HUES6 (cell line): ENCODE measurements around the gene PPP1R12B.
"Not testable (repeated sequence)": the region's sequence is repeated elsewhere in the genome, so short reads cannot be mapped to it uniquely, and the experiment has no call there.

Experiments
- H3K27ac ChIP-seq: 2 replicates; pipeline ENCODE4 v1.7.0; 2013; ENCODE audit warnings: low read depth, mild to moderate bottlenecking, low read length, inconsistent platforms
- H3K27me3 ChIP-seq: 2 replicates; pipeline ENCODE4 v1.6.1; 2013; ENCODE audit warnings: low read length; ENCODE audit not compliant: control insufficient read depth, insufficient read depth
- H3K36me3 ChIP-seq: 2 replicates; pipeline ENCODE4 v1.6.1; 2013; ENCODE audit warnings: low read length; ENCODE audit not compliant: control insufficient read depth, insufficient read depth
- H3K4me1 ChIP-seq: 2 replicates; pipeline ENCODE4 v1.6.1; 2013; ENCODE audit warnings: low read length; ENCODE audit not compliant: control insufficient read depth, insufficient read depth
- H3K4me3 ChIP-seq: 2 replicates; pipeline ENCODE4 v1.5.1; 2013; ENCODE audit warnings: low read depth, low read length
- H3K9ac ChIP-seq: one replicate; pipeline ENCODE4 v1.6.1; 2013; ENCODE audit warnings: mild to moderate bottlenecking, low read length
- H3K9me3 ChIP-seq: 2 replicates; pipeline ENCODE4 v1.6.1; 2013; ENCODE audit warnings: low read depth, low read length; ENCODE audit not compliant: control insufficient read depth, insufficient read depth

The PPP1R12B gene

DNA sequence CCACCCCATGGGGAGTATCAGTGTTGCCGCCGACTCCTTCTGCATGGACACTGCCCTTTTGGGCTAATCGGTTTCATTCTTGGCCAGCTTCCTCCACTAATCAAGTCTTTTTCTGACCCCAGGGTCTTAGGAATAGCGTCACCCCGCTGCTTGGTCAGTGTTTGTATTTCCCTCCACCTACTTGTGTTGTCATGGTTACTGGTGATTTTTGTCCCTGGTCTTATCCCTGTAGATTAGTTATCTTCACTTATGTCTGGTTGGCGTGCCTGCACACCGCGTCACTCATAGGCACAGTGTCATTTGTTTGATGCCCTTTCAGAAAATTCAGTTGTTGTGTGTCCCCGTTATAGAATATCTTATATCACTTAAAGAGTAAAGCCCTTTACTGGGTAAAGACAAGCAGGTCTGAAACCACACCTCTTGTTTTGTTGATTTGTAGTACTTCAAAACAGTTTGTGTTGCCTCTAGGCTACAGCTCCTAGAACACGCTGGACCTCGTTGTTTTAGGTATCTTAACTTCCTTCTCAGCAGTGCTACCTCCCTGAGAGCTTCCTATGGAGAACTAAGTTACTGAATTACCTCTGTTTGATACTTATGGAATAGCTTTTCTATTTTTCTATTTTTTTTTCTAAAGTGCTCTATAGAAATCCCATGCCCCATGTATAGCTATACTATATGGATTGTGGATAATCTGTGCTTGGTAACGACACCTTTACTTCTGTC lies 868 bp downstream of the PPP1R12B start:
- Histone ChIP-seq H3K4me3 (peak overlapping the region; percentile 94), H3K36me3 (no peaks in the 10 kb centered on the region), H3K9me3 (no peaks in the 10 kb centered on the region), H3K4me1 (peaks cover 12% of the 10 kb centered on the region; the same call in 1 of the 2 replicates), H3K27ac (peak overlapping the region; percentile 49; the same call in 1 of the 2 replicates), H3K27me3 (no peaks in the 10 kb centered on the region), H3K9ac (peak overlapping the region; percentile 85)

GRCh38 chr1:202351725-202352124 lies 3.2 kb downstream of the PPP1R12B start:
- no peaks in the 10 kb centered on the region for H3K36me3 ChIP-seq
- no peak overlapping the region for H3K9ac ChIP-seq
- peaks cover 12% of the 10 kb centered on the region; the same call in 1 of the 2 replicates for H3K4me1 ChIP-seq
- no peak overlapping the region for H3K27ac ChIP-seq
- no peak overlapping the region for H3K4me3 ChIP-seq
- H3K9me3 ChIP-seq = no peaks in the 10 kb centered on the region
- H3K27me3 ChIP-seq = no peaks in the 10 kb centered on the region

GRCh38 chr1:202352583-202353197 lies 4.2 kb downstream of the PPP1R12B start:
- H3K36me3 ChIP-seq, H3K9ac ChIP-seq, H3K27ac ChIP-seq, H3K4me3 ChIP-seq, H3K9me3 ChIP-seq, H3K27me3 ChIP-seq: not testable (repeated sequence)
- peaks cover 12% of the 10 kb centered on the region; the same call in 1 of the 2 replicates for H3K4me1 ChIP-seq

DNA sequence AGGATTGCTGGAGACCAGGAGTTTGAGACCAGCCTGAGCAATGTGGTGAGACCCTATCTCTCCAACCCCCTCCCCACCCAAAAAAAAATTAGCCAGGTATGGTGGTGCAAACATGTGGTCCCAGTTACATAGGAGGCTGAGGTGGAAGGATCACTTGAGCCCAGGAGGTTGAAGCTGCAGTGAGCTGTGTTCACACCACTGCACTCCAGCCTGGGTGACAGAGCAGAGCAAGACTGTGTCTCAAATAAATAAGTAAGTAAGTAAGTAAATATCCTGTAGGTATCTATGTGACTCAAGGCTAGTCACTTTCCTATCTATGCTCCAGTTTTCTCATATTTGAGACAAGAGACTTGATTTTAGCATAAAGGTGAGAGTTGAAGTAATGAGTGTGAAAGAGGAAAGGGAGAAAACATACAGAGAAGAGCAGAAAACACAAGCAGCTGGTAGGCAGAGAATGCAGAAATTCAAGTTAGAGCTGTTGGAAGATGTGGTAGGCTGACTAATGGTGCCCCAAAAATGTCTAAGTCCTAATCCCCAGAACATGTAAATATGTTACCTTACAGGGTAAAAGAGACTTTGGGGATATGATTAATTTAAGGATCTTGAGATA lies 7.5 kb downstream of the PPP1R12B start:
- Histone ChIP-seq H3K9me3 (peaks cover 3% of the 10 kb centered on the region; the same call in 1 of the 2 replicates), H3K4me3 (no peak overlapping the region), H3K27ac (no peak overlapping the region), H3K9ac (no peak overlapping the region), H3K36me3 (no peaks in the 10 kb centered on the region), H3K4me1 (peaks cover 4% of the 10 kb centered on the region; the same call in 1 of the 2 replicates), H3K27me3 (no peaks in the 10 kb centered on the region)

DNA sequence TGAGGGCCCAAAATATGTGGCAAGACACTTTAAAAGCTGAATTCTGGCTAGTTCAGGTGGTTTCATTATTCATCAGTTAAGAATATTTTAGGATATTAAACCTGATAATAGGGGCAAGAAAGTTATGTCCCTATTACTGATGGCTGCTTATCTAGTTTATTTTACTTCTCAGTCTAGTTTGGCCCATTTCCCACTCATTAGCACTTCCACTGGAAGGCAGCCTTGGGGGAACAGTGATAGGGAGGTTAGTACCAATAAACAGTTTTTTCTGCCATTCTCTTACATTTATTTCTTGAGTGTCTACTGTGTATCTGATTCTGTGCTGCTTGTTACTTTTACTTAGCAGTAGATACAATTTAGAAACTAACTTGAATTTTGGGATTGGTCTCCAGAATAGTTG lies 9.0 kb downstream of the PPP1R12B start:
- Histone ChIP-seq H3K9me3 (peaks cover 3% of the 10 kb centered on the region; the same call in 1 of the 2 replicates), H3K4me3 (no peak overlapping the region), H3K9ac (no peak overlapping the region), H3K27me3 (no peaks in the 10 kb centered on the region), H3K36me3 (no peaks in the 10 kb centered on the region), H3K27ac (no peak overlapping the region), H3K4me1 (peaks cover 18% of the 10 kb centered on the region)

DNA sequence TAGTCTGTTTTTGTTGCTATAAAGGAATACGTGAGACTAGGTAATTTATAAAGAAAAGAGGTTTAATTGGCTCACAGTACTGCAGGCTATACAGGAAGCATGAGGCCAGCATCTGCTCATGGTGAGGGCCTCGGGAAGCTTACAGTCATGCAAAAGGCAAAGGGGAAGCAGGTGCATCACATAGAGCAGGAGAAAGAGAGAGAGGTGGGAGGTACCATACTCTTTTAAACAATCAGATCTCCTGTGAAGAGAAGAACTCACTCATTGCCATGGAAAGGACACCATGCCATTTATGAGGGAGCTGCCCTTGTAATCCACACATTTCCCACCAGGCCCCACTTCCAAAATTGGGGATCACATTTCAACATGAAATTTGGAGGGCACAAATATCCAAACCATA lies 12.7 kb downstream of the PPP1R12B start:
- Histone ChIP-seq H3K4me3 (peak overlapping the region; percentile 49), H3K36me3 (no peaks in the 10 kb centered on the region), H3K27ac (peak overlapping the region; percentile 92), H3K4me1 (peaks cover 37% of the 10 kb centered on the region), H3K9ac (peak overlapping the region; percentile 41), H3K27me3 (no peaks in the 10 kb centered on the region), H3K9me3 (peaks cover 3% of the 10 kb centered on the region; the same call in 1 of the 2 replicates)

DNA sequence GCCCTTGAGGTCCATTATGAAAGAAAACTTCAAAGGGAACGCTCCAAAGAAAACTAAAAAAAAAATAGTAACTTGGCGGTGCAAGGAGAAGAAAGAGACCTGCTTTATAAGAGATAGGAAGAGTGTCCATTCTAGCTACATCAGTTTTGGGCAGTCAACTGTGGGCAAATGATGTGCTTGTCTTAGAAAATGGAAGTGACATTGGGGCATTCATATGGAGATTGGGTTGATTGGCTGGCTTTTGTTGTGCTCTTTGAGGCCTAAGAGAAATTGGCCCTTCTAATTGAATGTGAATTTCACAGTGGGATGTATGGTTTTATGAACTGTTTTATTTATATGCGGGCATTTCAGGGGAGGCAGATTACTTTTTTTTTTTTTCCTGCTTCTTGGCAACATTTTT lies 13.2 kb downstream of the PPP1R12B start:
- Histone ChIP-seq H3K4me3 (peak overlapping the region; percentile 49), H3K9ac (peak overlapping the region; percentile 41), H3K9me3 (peaks cover 3% of the 10 kb centered on the region; the same call in 1 of the 2 replicates), H3K27me3 (no peaks in the 10 kb centered on the region), H3K36me3 (no peaks in the 10 kb centered on the region), H3K27ac (peak overlapping the region; percentile 92), H3K4me1 (peaks cover 37% of the 10 kb centered on the region)

GRCh38 chr1:202362212-202362611 lies 13.7 kb downstream of the PPP1R12B start:
- Histone ChIP-seq H3K9me3 (peaks cover 3% of the 10 kb centered on the region; the same call in 1 of the 2 replicates), H3K4me3 (peak overlapping the region; percentile 49; the same call in 1 of the 2 replicates), H3K27me3 (no peaks in the 10 kb centered on the region), H3K9ac (peak overlapping the region; percentile 14), H3K27ac (peak overlapping the region; percentile 92), H3K4me1 (peaks cover 37% of the 10 kb centered on the region), H3K36me3 (no peaks in the 10 kb centered on the region)

GRCh38 chr1:202365092-202365815 lies 16.8 kb downstream of the PPP1R12B start:
- peak overlapping the region; percentile 40; the same call in 1 of the 2 replicates for H3K27ac ChIP-seq
- H3K36me3 ChIP-seq = no peaks in the 10 kb centered on the region
- no peak overlapping the region for H3K4me3 ChIP-seq
- H3K9me3 ChIP-seq = peaks cover 3% of the 10 kb centered on the region; the same call in 1 of the 2 replicates
- no peaks in the 10 kb centered on the region for H3K27me3 ChIP-seq
- no peak overlapping the region for H3K9ac ChIP-seq
- peaks cover 33% of the 10 kb centered on the region for H3K4me1 ChIP-seq

DNA sequence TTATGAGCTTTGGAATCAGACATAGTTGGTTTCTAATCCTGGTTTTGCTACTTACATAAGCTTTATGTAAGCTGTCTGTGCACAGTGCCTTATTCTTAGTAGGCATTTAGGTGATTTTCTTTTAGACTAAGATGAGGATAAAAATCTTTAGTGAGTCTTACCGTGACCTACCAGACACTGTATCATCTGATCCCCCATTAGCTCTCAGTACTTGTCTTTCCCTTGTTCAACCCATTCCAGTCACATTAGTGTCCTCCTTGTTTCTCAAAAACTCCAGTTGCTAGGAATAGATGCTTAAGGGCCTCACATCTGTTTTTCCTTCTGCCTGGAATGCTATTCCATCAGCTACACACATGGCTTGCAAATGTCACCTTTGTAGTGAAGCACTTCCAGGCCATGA lies 18.8 kb downstream of the PPP1R12B start:
- Histone ChIP-seq H3K9ac (no peak overlapping the region), H3K27ac (no peak overlapping the region), H3K4me1 (peaks cover 21% of the 10 kb centered on the region), H3K27me3 (no peaks in the 10 kb centered on the region), H3K36me3 (no peaks in the 10 kb centered on the region), H3K4me3 (no peak overlapping the region), H3K9me3 (no peaks in the 10 kb centered on the region; the same call in 1 of the 2 replicates)
